Thymus (tissue), 11 donors: ENCODE measurements around the gene ITPK1. TPM values are rescaled to one million over a fixed set of nuclear protein-coding genes. Genes with fewer than 3 reads are reported as not detected.
A peak's percentile ranks its signal among the peaks of the same experiment; 100 is the strongest.

ENCODE experiments used
- DNase-seq, 9 donors: peaks; one replicate each; pipeline ENCODE4 v3.0.0-alpha.2; 2013; ENCODE audit warnings: low spot score in 9 of 9, low read depth in 6 of 9, missing footprints in 1 of 9
- H3K27ac ChIP-seq, 2 donors: one replicate each; pipeline ENCODE4 v1.5.1; 2013; ENCODE audit warnings: control low read depth in 1 of 2, low read depth in 1 of 2, low read length in 1 of 2, mild to moderate bottlenecking in 1 of 2, moderate library complexity in 1 of 2
- H3K27me3 ChIP-seq, 2 donors: one replicate each; pipeline ENCODE4 v1.5.1; 2013; ENCODE audit warnings: low read length in 1 of 2; ENCODE audit not compliant: control insufficient read depth in 2 of 2, insufficient read depth in 1 of 2
- H3K36me3 ChIP-seq, 2 donors: one replicate each; pipeline ENCODE4 v1.5.1; 2013; ENCODE audit warnings: low read length in 1 of 2, mild to moderate bottlenecking in 1 of 2, moderate library complexity in 1 of 2; ENCODE audit not compliant: control insufficient read depth in 2 of 2, insufficient read depth in 2 of 2
- H3K4me1 ChIP-seq, 2 donors: one replicate each; pipeline ENCODE4 v1.5.1; 2013; ENCODE audit warnings: low read length in 2 of 2; ENCODE audit not compliant: control insufficient read depth in 2 of 2, insufficient read depth in 2 of 2
- H3K4me3 ChIP-seq, 2 donors: one replicate each; pipeline ENCODE4 v1.5.1; 2013; ENCODE audit warnings: low read length in 2 of 2, control low read depth in 1 of 2, mild to moderate bottlenecking in 1 of 2
- H3K9me3 ChIP-seq, 2 donors: one replicate each; pipeline ENCODE4 v1.5.1; 2013; ENCODE audit warnings: low read length in 1 of 2, mild to moderate bottlenecking in 1 of 2; ENCODE audit not compliant: control insufficient read depth in 2 of 2, insufficient read depth in 1 of 2
- WGBS: extraction: QIAGEN DNeasy Blood & Tissue Kit; methylation state at CpG from one replicate; pipeline ENCODE4 v1.1.7; 2013; 5-methylcytosine and 5-hydroxymethylcytosine counted together
- polyA plus RNA-seq: library from polyadenylated mRNA; stranded (reverse); fragments of 200-250 nt; gene quantifications from one replicate; pipeline ENCODE4 v1.2.3, GENCODE V29; 2013
- total RNA-seq: library from RNA; stranded (reverse); fragments of 120-200 nt; gene quantifications from one replicate; pipeline ENCODE4 v1.2.4, GENCODE V29; 2013
- donor health status: healthy.

ITPK1 gene
- total and polyA plus RNA-seq, 2 donors: 9.5 to 20.9 TPM

DNA sequence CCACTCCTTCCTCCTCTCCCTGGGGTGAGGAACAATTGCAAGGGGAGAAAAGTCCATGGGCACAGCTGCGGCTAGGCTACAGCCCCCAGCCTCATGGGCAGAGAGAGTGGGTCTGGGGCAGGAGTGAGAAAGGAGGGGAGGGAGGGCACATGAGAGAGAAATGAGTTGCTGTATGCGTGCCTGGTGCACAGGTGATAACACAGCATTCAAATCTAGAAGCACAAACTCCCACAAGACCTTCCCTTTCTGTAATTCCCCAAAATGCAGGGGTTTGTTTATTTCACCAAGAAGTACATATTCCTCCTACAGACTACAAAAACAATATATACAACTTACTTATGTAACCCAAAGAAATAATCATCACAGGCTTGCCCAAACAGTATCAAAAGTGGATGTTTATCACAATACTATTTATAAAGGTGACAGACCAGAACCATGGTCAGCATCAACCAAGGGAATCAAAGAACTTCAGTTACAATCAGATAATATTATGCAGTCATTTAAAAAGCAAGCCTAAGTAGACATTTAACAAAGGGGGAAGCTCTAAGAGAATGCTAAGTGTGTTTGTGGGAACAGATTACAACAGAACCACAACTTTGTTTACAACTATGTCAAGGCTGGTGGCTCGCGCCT, 54.2 kb downstream of the ITPK1 start:
- no peak for DNase-seq
- H3K9me3 ChIP-seq: no peaks in the 10 kb centered on the region
- H3K27me3 ChIP-seq: no peaks in the 10 kb centered on the region
- WGBS: 95% methylated on average over 4 of the region's 4 CpGs
- H3K27ac ChIP-seq: no peak overlapping the region
- peaks cover 0 to 4% of the 10 kb centered on the region in 2 donors for H3K36me3 ChIP-seq
- H3K4me3 ChIP-seq: no peak overlapping the region
- peaks cover 4 to 29% of the 10 kb centered on the region in 2 donors for H3K4me1 ChIP-seq

DNA sequence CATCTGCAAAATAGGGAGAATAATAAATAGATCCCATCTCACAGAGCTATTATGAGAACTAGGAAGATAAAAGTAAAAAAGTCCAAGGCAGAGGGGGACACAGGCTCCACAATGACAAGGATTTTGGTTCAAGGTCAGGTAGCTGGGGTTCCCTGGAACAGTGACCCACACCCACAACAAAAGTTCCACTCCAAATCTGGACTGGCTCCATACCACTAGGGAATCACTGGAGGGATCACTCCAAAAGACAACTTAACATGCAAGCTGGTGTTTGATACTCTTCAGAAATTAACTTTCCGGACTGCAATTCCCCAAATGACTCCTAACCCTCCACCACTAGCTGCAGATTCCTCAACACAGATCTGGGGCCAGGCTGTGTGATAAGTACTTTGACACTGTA, 54.9 kb downstream of the ITPK1 start:
- peaks cover under 1 to 26% of the 10 kb centered on the region in 2 donors for H3K4me1 ChIP-seq
- H3K9me3 ChIP-seq: no peaks in the 10 kb centered on the region
- no peak for DNase-seq
- no peak overlapping the region for H3K4me3 ChIP-seq
- H3K27me3 ChIP-seq: no peaks in the 10 kb centered on the region
- WGBS: 98% methylated on average over 1 of the region's 1 CpG
- no peak overlapping the region for H3K27ac ChIP-seq
- H3K36me3 ChIP-seq: peaks cover 0 to 6% of the 10 kb centered on the region in 2 donors

DNA sequence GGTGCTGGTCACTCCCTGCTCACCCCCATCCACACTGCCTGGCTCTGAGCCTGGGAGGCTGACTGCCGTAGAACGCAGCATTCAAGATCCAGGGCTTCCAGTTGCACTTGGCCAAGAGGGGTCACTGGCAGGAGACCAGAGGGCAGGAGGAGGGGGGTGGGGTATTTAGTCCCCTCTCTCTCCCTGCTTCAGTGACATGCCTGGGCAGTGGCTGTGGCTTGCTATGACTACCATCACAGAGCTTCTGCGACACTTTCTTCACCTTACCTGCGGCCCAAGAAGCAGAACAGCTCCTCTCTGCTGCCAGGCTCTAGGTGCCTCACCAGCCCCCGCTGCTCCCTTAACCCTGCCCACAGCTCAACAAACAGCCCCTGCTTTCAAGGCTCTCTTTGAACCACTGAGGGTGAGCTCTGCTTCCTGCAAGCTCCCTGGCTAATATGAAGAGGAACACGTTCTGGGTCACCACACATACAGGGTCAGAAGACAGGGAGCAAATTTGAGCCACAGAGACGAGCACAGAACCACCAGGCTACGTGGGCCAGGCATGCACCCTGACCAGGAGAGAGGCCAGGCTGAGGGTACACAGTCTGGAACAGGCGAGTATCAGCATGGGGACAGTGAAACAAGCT, 55.7 kb downstream of the ITPK1 start:
- no peak overlapping the region for H3K4me3 ChIP-seq
- WGBS: 78% methylated on average over 9 of the region's 9 CpGs
- peak in 2 of 9 donors; percentile 21 to 37 for DNase-seq

DNA sequence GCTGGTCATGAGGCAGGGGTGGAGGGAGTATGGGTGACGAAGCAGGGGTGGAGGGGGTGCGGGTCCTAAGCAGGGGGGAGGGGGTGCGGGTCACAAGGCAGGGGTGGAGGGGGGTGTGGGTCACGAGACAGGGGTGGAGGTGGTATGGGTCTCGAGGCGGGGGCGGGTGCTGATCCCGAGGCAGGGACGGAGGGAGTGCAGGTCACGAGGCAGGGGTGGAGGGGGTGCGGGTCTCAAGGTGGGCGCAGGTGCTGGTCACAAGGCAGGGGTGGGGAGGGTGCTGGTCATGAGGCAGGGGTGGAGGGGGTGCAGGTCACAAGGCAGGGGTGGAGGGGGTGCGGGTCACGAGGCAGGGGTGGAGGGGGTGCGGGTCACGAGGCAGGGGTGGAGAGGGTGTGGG, 56.5 kb downstream of the ITPK1 start:
- peaks cover 0 to 14% of the 10 kb centered on the region in 2 donors for H3K4me1 ChIP-seq
- H3K27me3 ChIP-seq: no peaks in the 10 kb centered on the region
- WGBS: 98% methylated on average over 16 of the region's 16 CpGs
- H3K9me3 ChIP-seq: no peaks in the 10 kb centered on the region
- no peak for DNase-seq
- H3K36me3 ChIP-seq: peaks cover 0 to 17% of the 10 kb centered on the region in 2 donors
- no peak overlapping the region for H3K27ac ChIP-seq
- H3K4me3 ChIP-seq: no peak overlapping the region

More for the DNA sequence above, 55.7 kb downstream of the ITPK1 start:
- Histone ChIP-seq H3K4me1 (peaks cover 0 to 19% of the 10 kb centered on the region in 2 donors), H3K27ac (peak overlapping the region in 1 of 2 donors; percentile 42), H3K27me3 (no peaks in the 10 kb centered on the region), H3K36me3 (peaks cover 0 to 14% of the 10 kb centered on the region in 2 donors), H3K9me3 (no peaks in the 10 kb centered on the region)

DNA sequence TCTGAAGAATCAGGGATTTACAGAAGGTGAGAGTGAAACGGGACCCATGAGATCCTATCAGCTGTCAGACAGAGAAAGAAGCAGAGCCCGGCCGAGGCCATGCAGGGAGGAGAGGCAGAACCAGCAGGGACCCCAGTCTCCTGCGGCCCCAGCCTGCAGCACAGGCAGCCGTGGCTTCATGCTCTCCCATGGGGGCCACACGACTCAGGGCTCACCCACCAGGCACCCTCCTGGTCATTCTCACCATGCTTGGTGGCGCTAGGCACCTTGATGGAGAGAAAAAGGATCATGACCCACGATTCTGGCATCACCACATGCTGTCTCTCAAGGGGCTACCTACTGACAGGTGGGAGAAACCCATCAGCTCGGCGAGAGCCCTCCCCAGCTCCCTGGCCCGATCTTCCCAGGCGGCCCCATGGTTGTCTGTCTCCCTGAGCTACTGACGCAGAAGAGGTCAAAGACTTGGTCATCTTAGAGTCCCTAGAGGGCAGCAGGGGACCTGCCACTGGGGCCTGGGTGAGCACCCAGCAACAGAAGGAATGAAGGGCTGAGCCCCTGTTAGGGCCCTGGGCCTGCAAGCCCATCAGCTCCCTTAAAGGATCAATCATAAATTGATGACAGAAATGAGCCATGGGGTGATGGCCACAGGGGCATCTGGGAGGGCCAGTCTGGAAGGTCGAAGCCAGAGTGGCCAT, 58.0 kb downstream of the ITPK1 start:
- no peak for DNase-seq
- Histone ChIP-seq H3K4me3 (no peak overlapping the region), H3K27me3 (no peaks in the 10 kb centered on the region), H3K36me3 (peaks cover 0 to 17% of the 10 kb centered on the region in 2 donors), H3K4me1 (peaks cover 3 to 14% of the 10 kb centered on the region in 2 donors), H3K9me3 (no peaks in the 10 kb centered on the region), H3K27ac (no peak overlapping the region)
- WGBS: 96% methylated on average over 14 of the region's 14 CpGs

DNA sequence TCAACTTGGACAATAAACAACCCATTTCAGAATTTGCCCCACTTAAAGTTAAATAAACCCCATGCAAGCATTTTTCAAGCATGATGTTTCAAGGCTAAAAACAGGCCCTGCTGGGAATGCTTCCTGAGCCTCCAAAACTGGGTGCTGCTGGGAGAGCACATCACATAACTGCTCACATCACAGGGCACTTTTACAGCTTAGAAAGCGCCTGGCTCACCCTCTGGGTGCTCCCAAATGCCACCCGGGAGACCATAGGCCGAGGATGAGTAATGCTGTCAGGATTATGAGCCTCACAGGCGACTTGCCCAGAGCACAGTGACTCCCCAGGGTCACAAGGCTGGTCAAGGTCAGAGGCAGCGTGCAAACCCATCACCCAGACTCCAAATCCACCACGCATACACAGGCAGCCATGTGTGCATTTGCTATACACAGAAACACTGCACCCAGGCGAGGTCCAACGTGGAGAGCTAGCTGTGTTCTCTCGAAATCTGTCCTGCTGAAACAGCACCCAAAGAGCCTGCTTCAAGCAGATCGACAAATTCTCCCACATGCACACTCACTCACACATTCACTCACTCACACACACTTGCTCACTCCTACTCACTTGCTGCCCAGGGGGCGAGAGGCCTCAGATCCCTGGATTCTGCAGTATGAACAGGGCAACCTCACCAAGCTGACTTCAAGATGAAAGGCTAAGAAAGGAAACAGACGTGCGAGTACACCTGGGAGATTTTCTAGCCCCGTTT, 58.7 kb downstream of the ITPK1 start:
- no peak overlapping the region for H3K27ac ChIP-seq
- H3K9me3 ChIP-seq: no peaks in the 10 kb centered on the region
- peaks cover 3 to 14% of the 10 kb centered on the region in 2 donors for H3K4me1 ChIP-seq
- peaks cover 0 to 17% of the 10 kb centered on the region in 2 donors for H3K36me3 ChIP-seq
- no peak for DNase-seq
- no peak overlapping the region for H3K4me3 ChIP-seq
- 84% methylated on average over 14 of the region's 14 CpGs for WGBS
- H3K27me3 ChIP-seq: no peaks in the 10 kb centered on the region

DNA sequence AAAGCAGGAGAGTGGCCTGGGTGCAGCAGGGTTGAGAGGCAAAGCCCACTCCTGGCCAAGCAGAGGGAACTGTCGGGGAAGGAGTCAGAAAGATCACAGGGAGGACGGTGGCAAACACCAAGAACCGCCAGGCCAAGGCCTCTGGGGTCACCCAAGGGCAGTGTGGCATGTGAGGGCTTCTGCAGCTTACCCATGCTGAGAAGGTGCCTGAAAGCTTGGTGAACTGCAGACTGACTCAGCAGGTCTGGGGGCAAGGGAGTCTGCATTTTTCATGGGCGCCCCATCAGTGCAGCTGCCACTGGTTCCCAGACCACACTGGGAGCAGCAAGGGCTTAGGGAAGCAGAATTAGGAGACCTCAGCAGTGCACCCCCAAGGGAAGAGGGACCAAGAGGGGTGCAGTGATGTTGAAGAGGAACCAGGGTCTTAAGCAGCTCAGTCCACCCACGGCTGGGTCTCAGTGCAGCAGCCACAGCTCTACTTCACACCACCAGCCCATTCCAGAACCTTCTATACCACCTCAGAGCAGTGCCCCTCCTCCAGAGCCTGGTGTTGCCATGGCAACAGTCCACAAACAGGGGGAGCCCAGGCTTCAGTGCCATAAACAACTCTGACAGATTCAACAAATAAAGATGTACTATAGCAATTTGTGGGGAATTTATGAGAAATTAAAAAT, 59.4 kb downstream of the ITPK1 start:
- Histone ChIP-seq H3K9me3 (no peaks in the 10 kb centered on the region), H3K4me1 (peaks cover 3 to 14% of the 10 kb centered on the region in 2 donors), H3K27me3 (no peaks in the 10 kb centered on the region), H3K27ac (no peak overlapping the region), H3K4me3 (no peak overlapping the region), H3K36me3 (peaks cover 0 to 17% of the 10 kb centered on the region in 2 donors)
- WGBS: 97% methylated on average over 5 of the region's 5 CpGs
- peak in 6 of 9 donors; percentile 22 to 75 (median 42) for DNase-seq

DNA sequence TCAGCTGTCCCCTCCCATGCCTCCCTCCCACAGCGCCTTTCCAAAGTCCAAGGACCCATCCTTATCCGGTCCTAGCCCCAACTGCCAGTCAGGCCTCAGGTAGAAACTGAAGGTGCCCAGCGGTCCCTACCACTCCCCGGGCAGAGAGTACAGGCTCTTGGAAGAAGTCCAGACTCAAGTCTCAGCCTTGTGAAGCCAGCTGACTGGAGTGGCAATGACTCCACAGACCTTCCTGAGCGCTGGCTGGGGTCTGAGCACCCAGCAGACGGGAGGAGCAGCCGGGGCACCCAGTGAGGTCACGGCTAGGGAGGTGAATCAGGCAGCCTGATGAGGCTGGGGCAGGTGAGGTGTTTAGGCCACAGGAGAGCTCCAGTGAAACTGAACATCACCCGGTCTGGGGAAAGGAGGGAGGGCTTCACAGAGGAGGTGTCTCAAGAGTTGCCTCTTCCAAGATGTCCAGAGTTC, 60.0 kb downstream of the ITPK1 start:
- 97% methylated on average over 9 of the region's 9 CpGs for WGBS
- peaks cover 0 to 17% of the 10 kb centered on the region in 2 donors for H3K36me3 ChIP-seq
- no peak overlapping the region for H3K27ac ChIP-seq
- no peak overlapping the region for H3K4me3 ChIP-seq
- no peak for DNase-seq
- H3K4me1 ChIP-seq: peaks cover 3 to 14% of the 10 kb centered on the region in 2 donors
- H3K9me3 ChIP-seq: no peaks in the 10 kb centered on the region
- no peaks in the 10 kb centered on the region for H3K27me3 ChIP-seq
